C4-2B (cell line): Measurements from ENCODE around the gene CD101.

Source experiments
- H3K27ac ChIP-seq: fragments of 450-650 bp; 2 replicates; pipeline ENCODE4 v1.5.1; 2017
- ZFX ChIP-seq: fragments of 450-650 bp; IDR thresholded peaks from 2 replicates; pipeline ENCODE4 v1.6.1; 2017
- TF ChIP-seq, protein P1 (sequence below): fragments of 450-650 bp; conservative IDR thresholded peaks from 2 replicates; pipeline ENCODE4 v1.5.1; 2017; ENCODE audit warnings: mild to moderate bottlenecking

CD101 gene, protein sequence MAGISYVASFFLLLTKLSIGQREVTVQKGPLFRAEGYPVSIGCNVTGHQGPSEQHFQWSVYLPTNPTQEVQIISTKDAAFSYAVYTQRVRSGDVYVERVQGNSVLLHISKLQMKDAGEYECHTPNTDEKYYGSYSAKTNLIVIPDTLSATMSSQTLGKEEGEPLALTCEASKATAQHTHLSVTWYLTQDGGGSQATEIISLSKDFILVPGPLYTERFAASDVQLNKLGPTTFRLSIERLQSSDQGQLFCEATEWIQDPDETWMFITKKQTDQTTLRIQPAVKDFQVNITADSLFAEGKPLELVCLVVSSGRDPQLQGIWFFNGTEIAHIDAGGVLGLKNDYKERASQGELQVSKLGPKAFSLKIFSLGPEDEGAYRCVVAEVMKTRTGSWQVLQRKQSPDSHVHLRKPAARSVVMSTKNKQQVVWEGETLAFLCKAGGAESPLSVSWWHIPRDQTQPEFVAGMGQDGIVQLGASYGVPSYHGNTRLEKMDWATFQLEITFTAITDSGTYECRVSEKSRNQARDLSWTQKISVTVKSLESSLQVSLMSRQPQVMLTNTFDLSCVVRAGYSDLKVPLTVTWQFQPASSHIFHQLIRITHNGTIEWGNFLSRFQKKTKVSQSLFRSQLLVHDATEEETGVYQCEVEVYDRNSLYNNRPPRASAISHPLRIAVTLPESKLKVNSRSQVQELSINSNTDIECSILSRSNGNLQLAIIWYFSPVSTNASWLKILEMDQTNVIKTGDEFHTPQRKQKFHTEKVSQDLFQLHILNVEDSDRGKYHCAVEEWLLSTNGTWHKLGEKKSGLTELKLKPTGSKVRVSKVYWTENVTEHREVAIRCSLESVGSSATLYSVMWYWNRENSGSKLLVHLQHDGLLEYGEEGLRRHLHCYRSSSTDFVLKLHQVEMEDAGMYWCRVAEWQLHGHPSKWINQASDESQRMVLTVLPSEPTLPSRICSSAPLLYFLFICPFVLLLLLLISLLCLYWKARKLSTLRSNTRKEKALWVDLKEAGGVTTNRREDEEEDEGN

DNA sequence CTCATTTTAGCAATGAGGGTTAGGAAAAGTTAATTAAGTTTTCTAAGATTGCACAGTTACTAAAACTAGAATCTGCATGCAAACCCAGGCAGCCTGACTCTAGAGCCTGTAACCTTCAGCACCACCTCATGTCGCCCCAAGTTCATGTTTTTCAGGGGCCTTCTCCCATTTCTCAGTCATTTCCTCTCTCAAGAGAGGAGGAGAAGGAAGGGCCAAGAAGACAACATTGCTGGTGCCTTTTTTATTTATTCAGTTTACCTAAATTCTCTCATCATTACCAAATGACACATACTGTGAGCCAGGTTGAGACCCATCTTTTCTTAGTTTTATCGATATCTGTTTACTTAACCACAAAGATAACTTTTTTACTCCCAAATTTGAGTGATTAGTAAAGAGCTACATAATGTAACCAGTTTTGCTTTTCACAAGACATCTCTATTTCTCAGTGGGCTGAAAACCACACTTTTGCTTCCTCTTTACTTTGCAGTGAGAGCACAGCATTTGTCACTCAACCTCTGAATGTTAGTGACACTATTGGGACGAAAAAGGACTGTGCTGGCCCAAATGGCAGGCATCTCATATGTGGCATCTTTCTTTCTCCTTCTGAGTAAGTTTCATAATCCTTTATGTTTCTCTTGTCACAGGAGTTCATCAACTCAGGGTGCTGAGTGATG lies at the start of gene CD101:
Gene CD101, plus strand, starts transcription at position 507 of the 674 bp plus-strand sequence. Its CDS starts 58 bp downstream, at position 565.
- no peak within 1 kb of the TSS for H3K27ac ChIP-seq
- TF ChIP-seq ZFX: no peak
- TF ChIP-seq, protein P1, sequence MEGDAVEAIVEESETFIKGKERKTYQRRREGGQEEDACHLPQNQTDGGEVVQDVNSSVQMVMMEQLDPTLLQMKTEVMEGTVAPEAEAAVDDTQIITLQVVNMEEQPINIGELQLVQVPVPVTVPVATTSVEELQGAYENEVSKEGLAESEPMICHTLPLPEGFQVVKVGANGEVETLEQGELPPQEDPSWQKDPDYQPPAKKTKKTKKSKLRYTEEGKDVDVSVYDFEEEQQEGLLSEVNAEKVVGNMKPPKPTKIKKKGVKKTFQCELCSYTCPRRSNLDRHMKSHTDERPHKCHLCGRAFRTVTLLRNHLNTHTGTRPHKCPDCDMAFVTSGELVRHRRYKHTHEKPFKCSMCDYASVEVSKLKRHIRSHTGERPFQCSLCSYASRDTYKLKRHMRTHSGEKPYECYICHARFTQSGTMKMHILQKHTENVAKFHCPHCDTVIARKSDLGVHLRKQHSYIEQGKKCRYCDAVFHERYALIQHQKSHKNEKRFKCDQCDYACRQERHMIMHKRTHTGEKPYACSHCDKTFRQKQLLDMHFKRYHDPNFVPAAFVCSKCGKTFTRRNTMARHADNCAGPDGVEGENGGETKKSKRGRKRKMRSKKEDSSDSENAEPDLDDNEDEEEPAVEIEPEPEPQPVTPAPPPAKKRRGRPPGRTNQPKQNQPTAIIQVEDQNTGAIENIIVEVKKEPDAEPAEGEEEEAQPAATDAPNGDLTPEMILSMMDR: no peak

DNA sequence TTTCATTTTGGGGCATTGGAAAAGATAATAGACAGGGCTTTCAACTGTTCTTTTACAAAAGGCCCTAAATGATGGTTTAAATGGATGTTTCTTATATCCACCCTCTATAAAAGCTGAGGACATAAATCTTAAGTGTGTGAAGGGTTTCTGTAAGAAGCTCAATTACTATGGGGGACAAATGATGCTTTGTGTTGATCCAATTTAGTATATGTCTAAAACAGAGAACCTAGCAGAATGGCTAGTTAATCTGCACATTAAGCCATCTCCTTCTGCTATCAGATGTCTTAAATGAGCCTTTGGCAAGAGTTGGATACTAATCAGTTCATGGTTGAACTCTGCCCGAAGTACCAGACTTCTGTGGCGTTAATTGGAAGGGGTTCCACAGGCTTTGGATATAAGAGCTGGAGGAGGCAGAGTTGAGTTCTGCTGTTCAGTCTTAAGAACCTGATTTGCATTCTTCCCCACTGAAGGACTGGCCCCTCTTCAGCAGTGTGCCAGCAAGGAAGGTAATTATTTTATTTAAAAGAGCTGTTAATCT lies 48.8 kb upstream of the CD101 start:
- H3K27ac ChIP-seq: no peak overlapping the region
- TF ChIP-seq ZFX: no peak
- TF ChIP-seq, protein P1: no peak

DNA sequence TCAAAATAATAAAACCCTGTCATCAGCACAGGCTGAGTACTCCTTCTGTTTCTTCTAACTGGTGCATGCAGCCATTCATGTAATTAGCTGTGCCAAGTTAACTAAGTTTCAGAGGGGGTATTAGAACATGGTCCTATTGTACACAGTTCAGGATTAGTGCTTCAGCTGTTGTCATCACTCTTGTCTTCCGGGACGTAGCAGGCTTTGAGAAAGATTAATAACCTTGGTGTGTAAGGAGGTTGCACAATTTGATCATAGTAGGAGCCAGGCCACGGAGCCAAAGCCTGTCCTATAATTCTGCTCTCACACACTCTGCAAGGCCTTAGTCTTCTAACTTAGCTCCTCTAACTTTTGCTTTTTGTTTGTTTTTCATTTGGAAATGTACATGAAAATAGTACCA lies 47.1 kb upstream of the CD101 start:
- TF ChIP-seq, protein P1: no peak
- no peak for TF ChIP-seq ZFX
- no peak overlapping the region for H3K27ac ChIP-seq

DNA sequence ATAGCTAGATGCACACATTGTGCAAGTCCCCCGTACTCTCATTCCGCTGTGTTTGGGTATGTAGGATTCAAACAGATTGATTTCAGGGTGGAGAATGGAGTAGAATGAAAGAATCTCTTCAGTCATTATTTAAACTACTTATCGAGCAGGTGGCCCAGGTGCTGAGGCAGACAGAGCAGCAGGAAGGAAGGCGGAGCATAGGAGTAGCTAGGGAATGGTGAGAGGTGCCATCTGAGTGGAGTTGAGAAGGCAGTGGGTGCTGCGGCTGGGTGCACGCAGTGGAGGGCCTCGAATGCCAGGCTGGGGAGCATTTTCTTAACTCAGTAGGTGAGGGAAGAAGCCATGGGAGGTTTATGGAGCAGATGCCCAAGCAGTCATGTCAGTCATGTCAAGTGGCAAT lies 45.2 kb upstream of the CD101 start:
- no peak for TF ChIP-seq ZFX
- TF ChIP-seq, protein P1: no peak

DNA sequence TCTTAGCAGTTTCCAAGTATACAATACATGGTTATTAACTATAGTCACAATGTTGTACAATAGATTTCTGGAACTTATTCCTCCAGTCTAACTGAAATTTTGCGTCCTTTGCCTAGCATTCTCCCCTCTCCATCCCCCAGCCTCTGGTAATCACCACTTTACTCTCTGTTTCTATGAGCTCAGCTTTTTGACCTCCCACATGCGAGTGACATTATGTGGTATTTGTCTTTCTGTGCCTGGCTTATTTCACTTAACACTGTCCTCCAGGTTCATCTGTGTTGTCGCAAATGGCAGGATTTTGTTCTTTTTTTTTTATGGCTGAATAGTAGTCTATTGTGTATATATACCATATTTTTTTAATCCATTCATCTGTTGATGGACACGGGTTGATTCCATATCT lies 43.9 kb upstream of the CD101 start:
- H3K27ac ChIP-seq: no peak overlapping the region
- no peak for TF ChIP-seq ZFX
- TF ChIP-seq, protein P1: no peak

More for the DNA sequence above, 45.2 kb upstream of the CD101 start:
- no peak overlapping the region for H3K27ac ChIP-seq

DNA sequence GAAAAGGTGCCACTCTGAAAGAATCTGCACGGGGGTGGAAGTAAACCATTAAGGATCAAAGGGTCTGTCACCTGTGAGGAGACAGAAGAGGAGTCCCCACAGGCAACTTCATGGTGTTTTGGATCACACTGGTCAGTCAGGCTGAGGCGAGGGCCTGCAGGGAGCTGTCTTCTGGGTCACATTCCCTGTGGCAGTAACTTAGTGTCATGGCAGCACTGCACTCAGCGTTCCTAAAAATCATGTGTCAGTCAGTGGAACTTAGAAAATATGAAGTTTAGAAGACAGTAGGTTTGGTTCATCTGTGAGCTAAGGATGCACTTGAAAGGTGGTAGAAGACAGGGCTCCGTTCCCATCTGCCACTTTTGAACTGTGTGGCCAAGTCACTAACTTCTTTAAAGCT lies 43.5 kb upstream of the CD101 start:
- no peak overlapping the region for H3K27ac ChIP-seq
- TF ChIP-seq ZFX: no peak
- TF ChIP-seq, protein P1: no peak
